ENCODE data around the gene QPRT.

The QPRT gene

GRCh38 chr16:29662000-29662728, 16.8 kb upstream of the QPRT start:
- Histone ChIP-seq H3K27ac (ENCODE audit: extremely low read depth, low read depth, low read length) (no peak overlapping the region), H3K4me1 (ENCODE audit: control insufficient read depth, insufficient read depth, low read length) (no peaks in the 10 kb centered on the region), H3K4me3 (ENCODE audit: low read depth, low read length) (no peak overlapping the region), H3K9me3 (ENCODE audit: control insufficient read depth, insufficient read depth, low read depth, low read length) (no peaks in the 10 kb centered on the region), H3K36me3 (ENCODE audit: control insufficient read depth in 2 of 2, insufficient read depth in 1 of 2, low read length in 2 of 2) (no peaks in the 10 kb centered on the region)
- ChIA-PET CTCF (no interaction called here), POLR2A (no interaction called here)
- TF ChIP-seq, protein P1, sequence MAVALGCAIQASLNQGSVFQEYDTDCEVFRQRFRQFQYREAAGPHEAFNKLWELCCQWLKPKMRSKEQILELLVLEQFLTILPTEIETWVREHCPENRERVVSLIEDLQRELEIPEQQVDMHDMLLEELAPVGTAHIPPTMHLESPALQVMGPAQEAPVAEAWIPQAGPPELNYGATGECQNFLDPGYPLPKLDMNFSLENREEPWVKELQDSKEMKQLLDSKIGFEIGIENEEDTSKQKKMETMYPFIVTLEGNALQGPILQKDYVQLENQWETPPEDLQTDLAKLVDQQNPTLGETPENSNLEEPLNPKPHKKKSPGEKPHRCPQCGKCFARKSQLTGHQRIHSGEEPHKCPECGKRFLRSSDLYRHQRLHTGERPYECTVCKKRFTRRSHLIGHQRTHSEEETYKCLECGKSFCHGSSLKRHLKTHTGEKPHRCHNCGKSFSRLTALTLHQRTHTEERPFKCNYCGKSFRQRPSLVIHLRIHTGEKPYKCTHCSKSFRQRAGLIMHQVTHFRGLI (tag by site-specific recombination; IDR thresholded peaks at IDR 0.05) = no peak
- TF ChIP-seq, protein P2, sequence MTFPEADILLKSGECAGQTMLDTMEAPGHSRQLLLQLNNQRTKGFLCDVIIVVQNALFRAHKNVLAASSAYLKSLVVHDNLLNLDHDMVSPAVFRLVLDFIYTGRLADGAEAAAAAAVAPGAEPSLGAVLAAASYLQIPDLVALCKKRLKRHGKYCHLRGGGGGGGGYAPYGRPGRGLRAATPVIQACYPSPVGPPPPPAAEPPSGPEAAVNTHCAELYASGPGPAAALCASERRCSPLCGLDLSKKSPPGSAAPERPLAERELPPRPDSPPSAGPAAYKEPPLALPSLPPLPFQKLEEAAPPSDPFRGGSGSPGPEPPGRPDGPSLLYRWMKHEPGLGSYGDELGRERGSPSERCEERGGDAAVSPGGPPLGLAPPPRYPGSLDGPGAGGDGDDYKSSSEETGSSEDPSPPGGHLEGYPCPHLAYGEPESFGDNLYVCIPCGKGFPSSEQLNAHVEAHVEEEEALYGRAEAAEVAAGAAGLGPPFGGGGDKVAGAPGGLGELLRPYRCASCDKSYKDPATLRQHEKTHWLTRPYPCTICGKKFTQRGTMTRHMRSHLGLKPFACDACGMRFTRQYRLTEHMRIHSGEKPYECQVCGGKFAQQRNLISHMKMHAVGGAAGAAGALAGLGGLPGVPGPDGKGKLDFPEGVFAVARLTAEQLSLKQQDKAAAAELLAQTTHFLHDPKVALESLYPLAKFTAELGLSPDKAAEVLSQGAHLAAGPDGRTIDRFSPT (tag by site-specific recombination; IDR thresholded peaks at IDR 0.05) = no peak
- TF ChIP-seq ZNF354C (tag by site-specific recombination; IDR thresholded peaks at IDR 0.05; ENCODE audit: borderline replicate concordance, low read depth) = no peak
- TF ChIP-seq, protein P3, sequence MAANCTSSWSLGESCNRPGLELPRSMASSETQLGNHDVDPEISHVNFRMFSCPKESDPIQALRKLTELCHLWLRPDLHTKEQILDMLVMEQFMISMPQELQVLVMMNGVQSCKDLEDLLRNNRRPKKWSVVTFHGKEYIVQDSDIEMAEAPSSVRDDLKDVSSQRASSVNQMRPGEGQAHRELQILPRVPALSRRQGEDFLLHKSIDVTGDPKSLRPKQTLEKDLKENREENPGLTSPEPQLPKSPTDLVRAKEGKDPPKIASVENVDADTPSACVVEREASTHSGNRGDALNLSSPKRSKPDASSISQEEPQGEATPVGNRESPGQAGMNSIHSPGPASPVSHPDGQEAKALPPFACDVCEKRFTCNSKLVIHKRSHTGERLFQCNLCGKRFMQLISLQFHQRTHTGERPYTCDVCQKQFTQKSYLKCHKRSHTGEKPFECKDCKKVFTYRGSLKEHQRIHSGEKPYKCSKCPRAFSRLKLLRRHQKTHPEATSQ (tag by site-specific recombination; IDR thresholded peaks at IDR 0.05) = no peak
- no peak for TF ChIP-seq ZBTB11 (tag by site-specific recombination; conservative IDR thresholded peaks at IDR 0.05; ENCODE audit: low read depth)

DNA sequence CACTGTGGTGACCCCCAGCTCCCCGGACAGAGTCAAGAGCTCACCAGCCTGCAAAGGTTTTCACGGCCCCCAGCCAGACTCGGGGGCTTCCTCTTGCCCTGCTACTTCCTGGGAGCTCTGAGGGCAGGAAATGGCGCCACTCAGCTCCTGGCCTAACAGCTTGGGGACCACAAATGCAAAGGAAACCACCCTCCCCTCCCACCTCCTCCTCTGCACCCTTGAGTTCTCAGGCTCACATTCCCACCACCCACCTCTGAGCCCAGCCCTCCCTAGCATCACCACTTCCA, 16.3 kb upstream of the QPRT start:
- CTCF ChIA-PET = no interaction called here
- H3K4me1 ChIP-seq (ENCODE audit: control insufficient read depth, insufficient read depth, low read length) = no peaks in the 10 kb centered on the region

DNA sequence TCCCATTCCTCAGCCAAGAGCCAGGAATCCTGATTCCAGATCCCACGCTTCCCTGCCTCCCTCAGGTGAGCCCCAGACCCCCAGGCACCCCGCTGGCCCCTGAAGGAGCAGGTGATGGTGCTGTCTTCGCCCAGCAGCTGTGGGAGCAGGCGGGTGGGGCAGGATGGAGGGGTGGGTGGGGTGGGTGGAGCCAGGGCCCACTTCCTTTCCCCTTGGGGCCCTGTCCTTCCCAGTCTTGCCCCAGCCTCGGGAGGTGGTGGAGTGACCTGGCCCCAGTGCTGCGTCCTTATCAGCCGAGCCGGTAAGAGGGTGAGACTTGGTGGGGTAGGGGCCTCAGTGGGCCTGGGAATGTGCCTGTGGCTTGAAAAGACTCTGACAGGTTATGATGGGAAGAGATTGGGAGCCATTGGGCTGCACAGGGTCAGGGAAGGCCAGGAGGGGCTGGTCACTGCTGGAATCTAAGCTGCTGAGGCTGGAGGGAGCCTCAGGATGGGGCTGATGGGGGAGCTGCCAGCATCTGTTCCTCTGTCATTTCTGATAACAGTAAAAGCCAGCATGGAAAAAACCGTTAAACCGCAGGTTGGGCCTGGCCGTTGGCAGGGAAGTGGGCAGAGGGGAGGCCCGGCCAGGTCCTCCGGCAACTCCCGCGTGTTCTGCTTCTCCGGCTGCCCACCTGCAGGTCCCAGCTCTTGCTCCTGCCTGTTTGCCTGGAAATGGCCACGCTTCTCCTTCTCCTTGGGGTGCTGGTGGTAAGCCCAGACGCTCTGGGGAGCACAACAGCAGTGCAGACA, 15.8 kb upstream of the QPRT start, which contains the start of gene SPN:
SPN (plus strand) TSS at position 232 of the 791 bp plus-strand sequence; CDS start at position 714, 482 bp downstream.
- TF ChIP-seq, protein P4, sequence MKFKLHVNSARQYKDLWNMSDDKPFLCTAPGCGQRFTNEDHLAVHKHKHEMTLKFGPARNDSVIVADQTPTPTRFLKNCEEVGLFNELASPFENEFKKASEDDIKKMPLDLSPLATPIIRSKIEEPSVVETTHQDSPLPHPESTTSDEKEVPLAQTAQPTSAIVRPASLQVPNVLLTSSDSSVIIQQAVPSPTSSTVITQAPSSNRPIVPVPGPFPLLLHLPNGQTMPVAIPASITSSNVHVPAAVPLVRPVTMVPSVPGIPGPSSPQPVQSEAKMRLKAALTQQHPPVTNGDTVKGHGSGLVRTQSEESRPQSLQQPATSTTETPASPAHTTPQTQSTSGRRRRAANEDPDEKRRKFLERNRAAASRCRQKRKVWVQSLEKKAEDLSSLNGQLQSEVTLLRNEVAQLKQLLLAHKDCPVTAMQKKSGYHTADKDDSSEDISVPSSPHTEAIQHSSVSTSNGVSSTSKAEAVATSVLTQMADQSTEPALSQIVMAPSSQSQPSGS (tag by site-specific recombination; IDR thresholded peaks at IDR 0.05; ENCODE audit: low read depth) = no peak
- TF ChIP-seq ZNF24 (tag by site-specific recombination; IDR thresholded peaks at IDR 0.05) (no peak), EGR2 (tag by site-specific recombination; IDR thresholded peaks at IDR 0.05; ENCODE audit: low read depth) (0 out of 2 replicates have a peak, but pooled peaks have one; percentile 5), ZNF354C (tag by site-specific recombination; IDR thresholded peaks at IDR 0.05; ENCODE audit: borderline replicate concordance, low read depth) (no peak)
- TF ChIP-seq, protein P1 (tag by site-specific recombination; IDR thresholded peaks at IDR 0.05) = peak; percentile 55; the same call in 1 of the 2 replicates
- H3K4me1 ChIP-seq (ENCODE audit: control insufficient read depth, insufficient read depth, low read length) = no peaks in the 10 kb centered on the region
- H3K36me3 ChIP-seq (ENCODE audit: control insufficient read depth in 2 of 2, insufficient read depth in 1 of 2, low read length in 2 of 2) = no peaks in the 10 kb centered on the region
- POLR2A ChIA-PET = no interaction called here
- H3K9me3 ChIP-seq (ENCODE audit: control insufficient read depth, insufficient read depth, low read depth, low read length) = no peaks in the 10 kb centered on the region
- H3K4me3 ChIP-seq (ENCODE audit: low read depth, low read length) = no peak within 1 kb of the TSS
- CTCF ChIA-PET = no interaction called here
- no peak within 1 kb of the TSS for H3K27ac ChIP-seq (ENCODE audit: extremely low read depth, low read depth, low read length)

More for the DNA sequence above, 16.3 kb upstream of the QPRT start:
- Histone ChIP-seq H3K36me3 (ENCODE audit: control insufficient read depth in 2 of 2, insufficient read depth in 1 of 2, low read length in 2 of 2) (no peaks in the 10 kb centered on the region), H3K4me3 (ENCODE audit: low read depth, low read length) (no peak overlapping the region), H3K9me3 (ENCODE audit: control insufficient read depth, insufficient read depth, low read depth, low read length) (no peaks in the 10 kb centered on the region), H3K27ac (ENCODE audit: extremely low read depth, low read depth, low read length) (no peak overlapping the region)
- POLR2A ChIA-PET = no interaction called here
- TF ChIP-seq SALL2 (tag by site-specific recombination; IDR thresholded peaks at IDR 0.05; ENCODE audit: borderline replicate concordance) = no peak
- TF ChIP-seq ZNF548 (tag by site-specific recombination; IDR thresholded peaks at IDR 0.05) = no peak
- TF ChIP-seq EGR2 (tag by site-specific recombination; IDR thresholded peaks at IDR 0.05; ENCODE audit: low read depth) = peak; percentile 96
- TF ChIP-seq ZNF768 (tag by site-specific recombination; IDR thresholded peaks at IDR 0.05) = no peak
- TF ChIP-seq ZFHX2 (tag by site-specific recombination; conservative IDR thresholded peaks at IDR 0.05) = peak; percentile 96
